Natural killer cell (primary cell): Measurements from ENCODE around the gene C3orf20. TPM values are rescaled to one million over a fixed set of nuclear protein-coding genes. Genes with fewer than 3 reads are reported as not detected.

ENCODE experiments used
- ATAC-seq, 3 donors: fragments of 150-1000 bp in 2 of 3; fragments of 200-7000 bp in 1 of 3; cut with Tn5 transposase; 1 replicate in 1 of 3; 2 replicates in 2 of 3; pipeline ENCODE4 v1.10.0; 2021; ENCODE audit warnings: mild to moderate bottlenecking in 2 of 3, moderate library complexity in 2 of 3
- DNase-seq, 2 donors: peaks; one replicate each; pipeline versions ENCODE4 v3.0.0 to v3.0.0-alpha.2; 2013 to 2021; ENCODE audit warnings: mixed read lengths in 1 of 2
- H3K27ac ChIP-seq: one replicate; pipeline ENCODE4 v1.5.1; 2013; ENCODE audit warnings: mild to moderate bottlenecking, low read length
- H3K27me3 ChIP-seq: one replicate; pipeline ENCODE4 v1.6.1; 2013; ENCODE audit warnings: low read length; ENCODE audit not compliant: control insufficient read depth, insufficient read depth
- H3K36me3 ChIP-seq: one replicate; pipeline ENCODE4 v1.6.1; 2013; ENCODE audit warnings: low read length; ENCODE audit not compliant: control insufficient read depth, insufficient read depth
- H3K4me1 ChIP-seq: one replicate; pipeline ENCODE4 v1.6.1; 2013; ENCODE audit warnings: low read length; ENCODE audit not compliant: control insufficient read depth, insufficient read depth
- H3K4me3 ChIP-seq: one replicate; pipeline ENCODE4 v1.5.1; 2013; ENCODE audit warnings: low read length
- H3K9me3 ChIP-seq: one replicate; pipeline ENCODE4 v1.6.1; 2013; ENCODE audit warnings: low read length; ENCODE audit not compliant: control insufficient read depth, insufficient read depth
- H3K27ac Mint-ChIP-seq, 2 donors: one replicate each; pipeline ENCODE4 v1.8.0; 2022; ENCODE audit warnings: mild to moderate bottlenecking in 2 of 2, mixed read lengths in 2 of 2, moderate library complexity in 1 of 2
- H3K27me3 Mint-ChIP-seq, 2 donors: one replicate each; pipeline ENCODE4 v1.8.0; 2022; ENCODE audit warnings: low read depth in 2 of 2, mixed read lengths in 2 of 2
- H3K36me3 Mint-ChIP-seq: one replicate; pipeline ENCODE4 v1.8.0; 2022; ENCODE audit warnings: mixed read lengths
- H3K4me1 Mint-ChIP-seq, 2 donors: one replicate each; pipeline ENCODE4 v1.8.0; 2022; ENCODE audit warnings: mixed read lengths in 2 of 2
- H3K4me3 Mint-ChIP-seq: one replicate; pipeline ENCODE4 v1.8.0; 2022; ENCODE audit warnings: mild to moderate bottlenecking, moderate library complexity, mixed read lengths
- H3K9me3 Mint-ChIP-seq, 2 donors: one replicate each; pipeline ENCODE4 v1.8.0; 2022; ENCODE audit warnings: mixed read lengths in 2 of 2
- CTCF ChIP-seq: fragments of 200-600 bp; IDR thresholded peaks from one replicate; pipeline ENCODE4 v1.8.0; 2022; ENCODE audit warnings: antibody characterized with exemption
- WGBS: methylation state at CpG from one replicate; pipeline ENCODE4 v1.1.7; 2013; ENCODE audit warnings: missing lambda C conversion rate; ENCODE audit not compliant: insufficient coverage; 5-methylcytosine and 5-hydroxymethylcytosine counted together
- intact Hi-C: fragments of 100-400 bp; cut with micrococcal nuclease; formaldehyde crosslinking; loops from one replicate; pipeline ENCODE4 v1.14.2; 2022
- total RNA-seq, 4 donors: library from RNA; stranded (reverse); fragments of 120-200 nt in 1 of 4; gene quantifications; one replicate each; pipeline versions ENCODE4 v1.2.3 to v1.2.4, GENCODE V29; 2013 to 2022

The C3orf20 gene
- total RNA-seq, 3 donors from 2014 or later (not counting 1 experiment from before 2014, with no cell fraction given), result 0.14 TPM; not detected in 2

- TF ChIP-seq CTCF, result no peak
- WGBS, result 89% methylated on average over 5 of the region's 6 CpGs
- DNase-seq, result no peak
- Mint-ChIP-seq H3K27me3 (no peaks in the 10 kb centered on the region), H3K27ac (no peak overlapping the region), H3K4me3 (no peak overlapping the region), H3K4me1 (no peaks in the 10 kb centered on the region), H3K36me3 (no peaks in the 10 kb centered on the region), H3K9me3 (no peaks in the 10 kb centered on the region)
- no peaks in the 10 kb centered on the region for H3K9me3 ChIP-seq
- H3K27me3 ChIP-seq, result no peaks in the 10 kb centered on the region
- H3K4me3 ChIP-seq, result no peak overlapping the region
- no peak for ATAC-seq
- no peak overlapping the region for H3K27ac ChIP-seq
- intact Hi-C loops, result no loop called here
- H3K4me1 ChIP-seq, result no peaks in the 10 kb centered on the region
- no peaks in the 10 kb centered on the region for H3K36me3 ChIP-seq
Measured at GRCh38 chr3:14730703-14731382, 55.9 kb downstream of the C3orf20 start.

GRCh38 chr3:14740983-14741382 lies 66.0 kb downstream of the C3orf20 start:
- Histone ChIP-seq H3K9me3 (no peaks in the 10 kb centered on the region), H3K27ac (no peak overlapping the region), H3K4me1 (no peaks in the 10 kb centered on the region), H3K4me3 (no peak overlapping the region), H3K27me3 (no peaks in the 10 kb centered on the region), H3K36me3 (no peaks in the 10 kb centered on the region)
- DNase-seq, result no peak
- H3K36me3 Mint-ChIP-seq, result no peaks in the 10 kb centered on the region
- 84% methylated on average over 5 of the region's 5 CpGs for WGBS
- no peak for ATAC-seq
- H3K27ac Mint-ChIP-seq, result no peak overlapping the region
- no peaks in the 10 kb centered on the region for H3K4me1 Mint-ChIP-seq
- H3K9me3 Mint-ChIP-seq, result no peaks in the 10 kb centered on the region
- H3K27me3 Mint-ChIP-seq, result peaks cover 26 to 38% of the 10 kb centered on the region in 2 donors
- H3K4me3 Mint-ChIP-seq, result no peak overlapping the region
- intact Hi-C loops, result no loop called here
- no peak for TF ChIP-seq CTCF

- Mint-ChIP-seq H3K9me3 (no peaks in the 10 kb centered on the region), H3K27ac (no peak overlapping the region), H3K4me1 (no peaks in the 10 kb centered on the region), H3K4me3 (no peak overlapping the region), H3K27me3 (peaks cover 26 to 40% of the 10 kb centered on the region in 2 donors), H3K36me3 (no peaks in the 10 kb centered on the region)
- 97% methylated on average over 2 of the region's 2 CpGs for WGBS
- Histone ChIP-seq H3K9me3 (no peaks in the 10 kb centered on the region), H3K36me3 (no peaks in the 10 kb centered on the region), H3K27ac (no peak overlapping the region), H3K4me1 (no peaks in the 10 kb centered on the region), H3K4me3 (no peak overlapping the region), H3K27me3 (no peaks in the 10 kb centered on the region)
- no peak for TF ChIP-seq CTCF
- no peak for DNase-seq
- no peak for ATAC-seq
- intact Hi-C loops, result no loop called here
Measured at GRCh38 chr3:14741510-14741909, 66.6 kb downstream of the C3orf20 start.

GRCh38 chr3:14744556-14744955 lies 69.6 kb downstream of the C3orf20 start:
- TF ChIP-seq CTCF, result no peak
- WGBS, result 61% methylated on average over 3 of the region's 6 CpGs
- no peak overlapping the region for H3K27ac ChIP-seq
- Mint-ChIP-seq H3K27me3 (peaks cover 23 to 52% of the 10 kb centered on the region in 2 donors), H3K4me3 (no peak overlapping the region), H3K9me3 (no peaks in the 10 kb centered on the region), H3K4me1 (no peaks in the 10 kb centered on the region), H3K36me3 (no peaks in the 10 kb centered on the region), H3K27ac (no peak overlapping the region)
- H3K4me1 ChIP-seq, result no peaks in the 10 kb centered on the region
- DNase-seq, result no peak
- peaks cover 2% of the 10 kb centered on the region for H3K27me3 ChIP-seq
- no peak for ATAC-seq
- H3K9me3 ChIP-seq, result no peaks in the 10 kb centered on the region
- no peak overlapping the region for H3K4me3 ChIP-seq
- intact Hi-C loops, result no loop called here
- H3K36me3 ChIP-seq, result no peaks in the 10 kb centered on the region
